Uterus (tissue), 4 donors: ENCODE measurements around the gene TRABD2B. TPM values are rescaled to one million over a fixed set of nuclear protein-coding genes. Genes with fewer than 3 reads are reported as not detected.
A peak's percentile ranks its signal among the peaks of the same experiment; 100 is the strongest.

Source experiments
- DNase-seq, 2 donors: peaks; one replicate each; pipeline ENCODE4 v3.0.0-alpha.2; 2019 to 2020
- H3K27ac ChIP-seq, 2 donors: fragments of 200-600 bp; sonication (generic); 1 replicate in 1 of 2; 2 replicates in 1 of 2; pipeline ENCODE4 v1.5.1; 2016 to 2018
- H3K27me3 ChIP-seq, 2 donors: fragments of 200-600 bp; sonication (generic); one replicate each; pipeline ENCODE4 v1.5.1; 2018 to 2019; ENCODE audit warnings: control low read depth in 1 of 2
- H3K36me3 ChIP-seq, 2 donors: fragments of 200-600 bp; sonication (generic); one replicate each; pipeline ENCODE4 v1.5.1; 2019; ENCODE audit warnings: control low read depth in 1 of 2
- H3K4me1 ChIP-seq, 2 donors: fragments of 200-600 bp; sonication (generic); one replicate each; pipeline ENCODE4 v1.5.1; 2018 to 2019; ENCODE audit warnings: control low read depth in 1 of 2
- H3K4me3 ChIP-seq, 2 donors: fragments of 200-600 bp; sonication (generic); 1 replicate in 1 of 2; 2 replicates in 1 of 2; pipeline ENCODE4 v1.5.1; 2018 to 2019; ENCODE audit warnings: mild to moderate bottlenecking in 1 of 2
- H3K9me3 ChIP-seq, 2 donors: fragments of 200-600 bp; sonication (generic); one replicate each; pipeline ENCODE4 v1.5.1; 2019; ENCODE audit warnings: control low read depth in 1 of 2
- CTCF ChIP-seq, 4 experiments: fragments of 200-600 bp in 2 of 4; fragments of 450-650 bp in 2 of 4; sonication (generic) in 2 of 4; IDR thresholded peaks; one replicate each; pipeline ENCODE4 v1.5.1; 2016 to 2019; ENCODE audit warnings: antibody characterized with exemption in 4 of 4, mild to moderate bottlenecking in 2 of 4, moderate library complexity in 1 of 4
- POLR2A ChIP-seq, 2 donors: fragments of 450-650 bp; IDR thresholded peaks; one replicate each; pipeline ENCODE4 v1.6.1; 2016; ENCODE audit warnings: antibody characterized with exemption in 2 of 2, mild to moderate bottlenecking in 1 of 2, moderate library complexity in 1 of 2
- intact Hi-C: fragments of 100-400 bp; cut with DNase I; formaldehyde crosslinking; loops from one replicate; pipeline ENCODE4 v1.15.1; 2023; ENCODE audit warnings: low total_unique reads
- total RNA-seq, 4 donors: library from RNA; depleted of rRNA in 3 of 4; stranded (reverse); fragments of >200 nt in 3 of 4; gene quantifications; one replicate each; pipeline versions ENCODE4 v1.1.0 to v1.2.4, GENCODE V29; 2014 to 2023
- donor health status: DM: yes; HTN: yes; CAD: no.

The TRABD2B gene
- total RNA-seq, 4 donors from 2014 or later, result under 0.01 to 1.6 (median 1.0) TPM

DNA sequence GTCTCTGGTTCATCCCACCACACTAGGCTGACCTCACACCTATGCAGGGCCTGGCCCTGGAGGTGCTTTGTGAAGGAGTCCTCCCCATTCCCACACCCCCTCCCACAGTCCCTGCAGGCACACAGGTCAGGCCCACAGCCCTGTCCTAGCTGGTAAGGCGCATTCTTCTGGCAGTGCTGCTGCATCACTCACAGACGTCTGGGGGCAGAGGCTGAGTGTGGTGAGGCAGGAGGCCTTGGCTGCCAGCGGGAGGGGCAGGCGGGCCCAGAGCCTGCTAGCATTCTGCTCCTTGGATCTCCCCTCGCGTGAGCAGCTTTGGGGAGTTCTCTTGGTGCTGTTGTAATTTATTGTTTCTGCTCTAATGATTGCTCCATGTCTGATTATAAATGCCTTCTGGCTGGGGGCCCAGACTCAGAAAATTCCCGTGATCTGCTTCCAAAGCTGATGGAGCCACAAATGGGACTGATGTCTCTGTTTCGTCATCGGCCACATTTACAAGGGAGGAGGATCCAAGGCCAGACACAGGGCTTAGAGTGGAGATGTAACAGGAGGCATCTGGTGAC is 62.9 kb downstream of the TRABD2B start:
- peak; percentile 60 to 66 for DNase-seq
- Histone ChIP-seq H3K4me3 (no peak overlapping the region), H3K27me3 (no peaks in the 10 kb centered on the region), H3K36me3 (no peaks in the 10 kb centered on the region), H3K9me3 (no peaks in the 10 kb centered on the region), H3K27ac (peak overlapping the region in 1 of 2 donors; percentile 28), H3K4me1 (no peaks in the 10 kb centered on the region)
- intact Hi-C loops, result no loop called here
- no peak for TF ChIP-seq CTCF (IDR thresholded peaks at IDR 0.05)
- no peak for TF ChIP-seq POLR2A (IDR thresholded peaks at IDR 0.05)

DNA sequence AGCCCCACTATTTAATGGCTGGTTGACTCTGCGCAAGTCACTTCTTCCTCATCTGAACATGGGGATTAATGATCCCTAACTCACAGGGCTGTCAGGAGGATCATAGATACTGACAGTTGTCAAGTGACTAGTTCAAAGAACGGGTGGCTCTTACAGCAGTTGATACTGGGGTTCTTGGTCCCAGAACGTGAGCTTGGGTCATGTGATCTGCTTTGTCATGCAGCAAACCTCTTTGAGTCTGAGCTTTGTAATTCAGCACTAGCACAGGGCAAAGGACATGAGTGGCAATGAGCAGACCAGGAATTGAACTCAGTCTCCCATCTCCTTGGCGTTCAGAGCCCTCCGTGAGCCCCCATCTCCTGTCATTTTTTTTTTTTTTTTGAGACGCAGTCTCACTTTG is 64.4 kb downstream of the TRABD2B start:
- no peak for TF ChIP-seq CTCF (IDR thresholded peaks at IDR 0.05)
- no peak for TF ChIP-seq POLR2A (IDR thresholded peaks at IDR 0.05)
- Histone ChIP-seq H3K36me3 (no peaks in the 10 kb centered on the region), H3K4me1 (no peaks in the 10 kb centered on the region), H3K4me3 (no peak overlapping the region), H3K27me3 (no peaks in the 10 kb centered on the region), H3K27ac (no peak overlapping the region), H3K9me3 (no peaks in the 10 kb centered on the region)
- intact Hi-C loops, result no loop called here
- no peak for DNase-seq

DNA sequence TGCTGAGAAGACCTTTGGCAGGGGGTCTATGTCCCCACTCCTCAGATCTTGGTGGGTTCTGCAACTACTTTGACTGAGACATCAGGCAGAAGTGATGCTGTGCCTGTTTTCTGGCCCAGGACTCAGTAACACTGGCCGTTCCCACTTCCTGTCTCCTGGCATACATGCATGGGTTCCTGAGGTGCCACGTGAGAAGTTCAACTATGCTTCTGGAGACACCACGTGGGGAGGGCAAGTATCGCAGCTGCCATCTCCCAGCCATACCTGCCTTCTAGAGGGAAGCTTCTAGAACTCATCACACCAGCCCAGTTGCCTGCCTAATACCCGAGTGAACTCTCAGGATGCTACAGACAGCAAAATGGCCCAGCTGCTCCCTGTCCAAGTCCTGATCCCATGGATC is 65.8 kb downstream of the TRABD2B start:
- intact Hi-C loops, result no loop called here
- DNase-seq, result no peak
- Histone ChIP-seq H3K4me3 (no peak overlapping the region), H3K9me3 (no peaks in the 10 kb centered on the region), H3K4me1 (no peaks in the 10 kb centered on the region), H3K27ac (no peak overlapping the region), H3K27me3 (no peaks in the 10 kb centered on the region), H3K36me3 (no peaks in the 10 kb centered on the region)
- peak in 1 of 4 experiments; percentile 5 for TF ChIP-seq CTCF (IDR thresholded peaks at IDR 0.05)
- TF ChIP-seq POLR2A (IDR thresholded peaks at IDR 0.05), result no peak

DNA sequence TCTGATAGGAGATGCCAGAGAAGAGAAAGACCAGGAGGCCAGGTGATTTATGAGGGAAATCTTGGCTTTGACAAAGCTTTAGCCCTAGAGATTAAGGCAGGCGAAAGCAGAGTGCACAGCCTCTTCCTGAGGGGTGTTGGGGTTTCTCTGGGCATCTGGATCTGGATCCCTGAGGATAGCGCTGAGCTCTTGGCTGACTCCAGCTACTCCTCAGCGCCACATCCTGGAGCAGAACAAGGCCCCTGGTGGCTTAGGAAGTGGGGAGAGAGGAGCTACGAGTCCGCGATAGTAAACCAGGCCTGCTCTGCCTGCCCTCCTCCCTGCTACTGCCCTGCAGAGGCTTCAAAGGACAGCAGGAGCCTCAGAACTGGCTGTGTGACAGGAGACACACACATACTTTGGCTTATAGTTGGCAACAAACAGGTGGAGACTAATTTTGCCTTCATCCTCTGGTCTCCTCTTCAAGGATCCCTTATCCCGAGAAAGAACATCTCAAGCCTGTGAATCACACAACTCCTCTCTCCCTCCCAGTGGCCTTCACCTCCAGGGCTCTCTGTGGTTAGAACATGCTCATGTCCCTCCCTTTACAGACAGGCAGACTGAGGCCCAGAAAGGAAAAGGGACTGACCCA is 66.9 kb downstream of the TRABD2B start:
- DNase-seq, result no peak
- no peaks in the 10 kb centered on the region for H3K27me3 ChIP-seq
- TF ChIP-seq POLR2A (IDR thresholded peaks at IDR 0.05), result no peak
- no peak for TF ChIP-seq CTCF (IDR thresholded peaks at IDR 0.05)
- no peak overlapping the region for H3K27ac ChIP-seq
- H3K4me1 ChIP-seq, result no peaks in the 10 kb centered on the region
- H3K9me3 ChIP-seq, result no peaks in the 10 kb centered on the region
- intact Hi-C loops, result no loop called here
- H3K4me3 ChIP-seq, result no peak overlapping the region
- H3K36me3 ChIP-seq, result no peaks in the 10 kb centered on the region

- DNase-seq, result no peak
- intact Hi-C loops, result no loop called here
- H3K27ac ChIP-seq, result no peak overlapping the region
- H3K4me1 ChIP-seq, result no peaks in the 10 kb centered on the region
- H3K9me3 ChIP-seq, result no peaks in the 10 kb centered on the region
- no peak overlapping the region for H3K4me3 ChIP-seq
- TF ChIP-seq CTCF (IDR thresholded peaks at IDR 0.05), result no peak
- no peak for TF ChIP-seq POLR2A (IDR thresholded peaks at IDR 0.05)
- no peaks in the 10 kb centered on the region for H3K36me3 ChIP-seq
- no peaks in the 10 kb centered on the region for H3K27me3 ChIP-seq
Measured at GRCh38 chr1:47927165-47927564, 70.0 kb downstream of the TRABD2B start.
